Measurements from ENCODE around the gene ADAMTS12. TPM values are rescaled to one million over a fixed set of nuclear protein-coding genes. Genes with fewer than 3 reads are reported as not detected.
A peak's percentile ranks its signal among the peaks of the same experiment; 100 is the strongest.

ADAMTS12 gene
- total RNA-seq, 1 experiment from 2014 or later = 6.2 TPM

DNA sequence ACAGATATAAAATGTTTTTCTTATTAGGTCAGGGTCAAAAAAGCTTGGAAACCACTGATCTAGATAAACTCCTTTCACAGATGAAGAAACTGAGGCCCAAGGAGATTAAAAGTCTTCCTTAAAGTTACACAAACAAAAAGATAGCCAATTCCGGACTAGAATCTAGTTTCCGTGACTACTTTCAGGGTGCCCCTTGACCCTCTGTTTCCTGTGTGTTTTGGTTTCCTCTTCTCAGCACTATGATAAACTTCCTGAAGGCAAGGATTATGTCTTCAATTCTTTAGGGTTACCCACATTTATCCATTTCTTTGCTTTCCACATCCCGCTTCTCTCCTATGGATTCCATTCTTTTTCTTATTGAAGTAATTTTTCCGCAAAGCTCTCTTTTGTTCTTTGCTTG, 83.1 kb downstream of the ADAMTS12 start:
- Histone ChIP-seq H3K4me2 (ENCODE audit: insufficient read depth, insufficient read length, low read length) (no peak overlapping the region), H3K4ac (ENCODE audit: low read depth, low read length) (no peak overlapping the region), H3K56ac (ENCODE audit: insufficient read length, low read depth, low read length) (no peak overlapping the region), H3K23me2 (ENCODE audit: insufficient read length, low read depth, low read length, poor library complexity, severe bottlenecking) (no peaks in the 10 kb centered on the region), H2AFZ (ENCODE audit: low read length) (no peak overlapping the region), H2BK20ac (ENCODE audit: low read depth, low read length, poor library complexity, severe bottlenecking) (no peak overlapping the region), H3K4me1 (ENCODE audit: insufficient read depth, low read length) (peaks cover 2% of the 10 kb centered on the region; the same call in 1 of the 2 replicates), H2BK5ac (ENCODE audit: insufficient read length, low read length) (no peak overlapping the region), H3K23ac (ENCODE audit: insufficient read length, low read depth, low read length) (no peak overlapping the region), H4K8ac (replicated peaks; ENCODE audit: insufficient read length, low read depth, low read length) (no peak overlapping the region), H3K9ac (ENCODE audit: extremely low read depth, insufficient read length, low read length) (no peak overlapping the region), H2BK120ac (ENCODE audit: low read depth, low read length, poor library complexity, severe bottlenecking) (no peak overlapping the region), H2BK12ac (ENCODE audit: insufficient read length, low read depth, low read length) (no peak overlapping the region), H3T11ph (ENCODE audit: low read length) (no peak overlapping the region), H3K27me3 (ENCODE audit: insufficient read depth, low read length) (no peaks in the 10 kb centered on the region), H3K18ac (ENCODE audit: insufficient read length, low read depth, low read length) (no peak overlapping the region), H4K20me1 (ENCODE audit: control insufficient read depth, insufficient read depth, insufficient read length) (no peaks in the 10 kb centered on the region), H3K79me2 (ENCODE audit: insufficient read depth, low read length) (no peaks in the 10 kb centered on the region), H3K79me1 (ENCODE audit: insufficient read depth, low read depth, low read length, poor library complexity, severe bottlenecking) (peaks cover 2% of the 10 kb centered on the region), H2BK15ac (ENCODE audit: low read depth, low read length) (no peak overlapping the region), H3K14ac (ENCODE audit: insufficient read depth, low read length) (no peak overlapping the region), H3K27ac (ENCODE audit: insufficient read length, low read depth, low read length) (no peak overlapping the region), H3K9me3 (ENCODE audit: control insufficient read depth, low read depth, low read length) (no peaks in the 10 kb centered on the region), H2AK5ac (ENCODE audit: insufficient read length, low read length) (no peak overlapping the region), H4K5ac (ENCODE audit: insufficient read length, low read depth, low read length) (no peak overlapping the region), H4K91ac (ENCODE audit: insufficient read length, low read depth, low read length) (no peak overlapping the region)
- Mint-ChIP-seq H3K9me3 (no peaks in the 10 kb centered on the region), H3K4me1 (peaks cover 16 to 25% of the 10 kb centered on the region in 2 experiments), H3K36me3 (ENCODE audit: insufficient read depth in 1 of 3, low read depth in 3 of 3) (peaks cover 0 to 2% (median 0%) of the 10 kb centered on the region in 3 experiments; a peak in 1 of 7 replicates), H3K27ac (peak overlapping the region in 1 of 3 experiments; percentile 26; a peak in 1 of 7 replicates), H3K4me3 (no peak overlapping the region), H3K27me3 (ENCODE audit: low read depth) (no peaks in the 10 kb centered on the region)
- WGBS (ENCODE audit: extremely low coverage, insufficient read length, low lambda C conversion rate) = no CpG with 5 or more reads among the region's 4 CpGs
- TF ChIP-seq, protein P1, sequence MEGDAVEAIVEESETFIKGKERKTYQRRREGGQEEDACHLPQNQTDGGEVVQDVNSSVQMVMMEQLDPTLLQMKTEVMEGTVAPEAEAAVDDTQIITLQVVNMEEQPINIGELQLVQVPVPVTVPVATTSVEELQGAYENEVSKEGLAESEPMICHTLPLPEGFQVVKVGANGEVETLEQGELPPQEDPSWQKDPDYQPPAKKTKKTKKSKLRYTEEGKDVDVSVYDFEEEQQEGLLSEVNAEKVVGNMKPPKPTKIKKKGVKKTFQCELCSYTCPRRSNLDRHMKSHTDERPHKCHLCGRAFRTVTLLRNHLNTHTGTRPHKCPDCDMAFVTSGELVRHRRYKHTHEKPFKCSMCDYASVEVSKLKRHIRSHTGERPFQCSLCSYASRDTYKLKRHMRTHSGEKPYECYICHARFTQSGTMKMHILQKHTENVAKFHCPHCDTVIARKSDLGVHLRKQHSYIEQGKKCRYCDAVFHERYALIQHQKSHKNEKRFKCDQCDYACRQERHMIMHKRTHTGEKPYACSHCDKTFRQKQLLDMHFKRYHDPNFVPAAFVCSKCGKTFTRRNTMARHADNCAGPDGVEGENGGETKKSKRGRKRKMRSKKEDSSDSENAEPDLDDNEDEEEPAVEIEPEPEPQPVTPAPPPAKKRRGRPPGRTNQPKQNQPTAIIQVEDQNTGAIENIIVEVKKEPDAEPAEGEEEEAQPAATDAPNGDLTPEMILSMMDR (conservative IDR thresholded peaks at IDR 0.05) = no peak
- DNase-seq = no peak

Data from H9 (cell line).